K562 (cell line): ENCODE data around the gene BIRC3. TPM values are rescaled to one million over a fixed set of nuclear protein-coding genes. Genes with fewer than 3 reads are reported as not detected.
A peak's percentile ranks its signal among the peaks of the same experiment; 100 is the strongest.

Source experiments
- ATAC-seq: fragments of 200-7000 bp; cut with Tn5 transposase; 3 replicates; pipeline ENCODE4 v1.9.1; 2020; ENCODE audit warnings: moderate library complexity
- BruUV-seq: library from RNA; stranded (reverse); fragments of 400-500 nt; replicated peaks from 2 replicates; lab custom pipeline; 2021; lab: Mats Ljungman, UMichigan
- CTCF ChIA-PET: fragments of 300-600 bp; formaldehyde crosslinking; extraction: SDS; loops from one replicate; lab custom pipeline; 2021; ENCODE audit warnings: low intra/inter-chr PET ratio; lab: Yijun Ruan, JAX
- POLR2A ChIA-PET: fragments of 300-600, 350-650 bp; sonication (Branson Sonifier 250); formaldehyde crosslinking; extraction: SDS; loops from one replicate; lab custom pipeline; 2021; ENCODE audit warnings: antibody characterized with exemption, inconsistent platforms; lab: Yijun Ruan, JAX
- DNase-seq, 4 experiments: peaks; one replicate each; pipeline versions ENCODE4 v3.0.0 to v3.0.0-alpha.2; 2011 to 2018; ENCODE audit warnings: low spot score in 3 of 4, mixed read lengths in 3 of 4; ENCODE audit errors: extremely low read depth in 1 of 4
- FAIRE-seq: peaks from 2 replicates; lab custom pipeline; 2011; peaks lifted over from hg19 to GRCh38; lab: Jason Lieb, UNC
- H2AFZ ChIP-seq: 2 replicates; pipeline ENCODE4 v1.6.0; 2011; ENCODE audit warnings: low read depth, low read length, control low read depth, inconsistent platforms
- H3K27ac ChIP-seq: fragments of 200-600 bp; 3 replicates; pipeline ENCODE4 v1.8.0; 2011; ENCODE audit warnings: low read depth, mild to moderate bottlenecking, control low read depth, inconsistent platforms, low read length, moderate library complexity, mixed read lengths; ENCODE audit errors: extremely low read depth
- H3K27me3 ChIP-seq, 2 experiments: fragments of 300-600 bp in 1 of 2; 2 replicates in 1 of 2; 3 replicates in 1 of 2; pipeline versions ENCODE4 v1.6.0 to v1.8.0; 2011; ENCODE audit warnings: inconsistent platforms in 2 of 2, low read length in 2 of 2, mild to moderate bottlenecking in 1 of 2, mixed read lengths in 1 of 2, moderate library complexity in 1 of 2; ENCODE audit not compliant: control insufficient read depth in 2 of 2, insufficient read depth in 2 of 2
- H3K36me3 ChIP-seq: fragments of 300-600 bp; 3 replicates; pipeline ENCODE4 v1.8.0; 2011; ENCODE audit warnings: mild to moderate bottlenecking, low read length, inconsistent platforms; ENCODE audit not compliant: control insufficient read depth, insufficient read depth
- H3K4me1 ChIP-seq, 2 experiments: fragments of 200-600 bp in 1 of 2; replicated peaks in 1 of 2; 2 replicates in 1 of 2; 3 replicates in 1 of 2; pipeline versions ENCODE4 v1.5.1 to v1.8.0; 2011; ENCODE audit warnings: inconsistent platforms in 2 of 2, low read length in 2 of 2, mild to moderate bottlenecking in 1 of 2, mixed read lengths in 1 of 2, moderate library complexity in 1 of 2; ENCODE audit not compliant: control insufficient read depth in 2 of 2, insufficient read depth in 2 of 2
- H3K4me2 ChIP-seq: 2 replicates; pipeline ENCODE4 v1.6.1; 2011; ENCODE audit warnings: low read length, control low read depth, inconsistent platforms, mixed read lengths; ENCODE audit not compliant: insufficient read depth
- H3K4me3 ChIP-seq: fragments of 200-600 bp; sonication (generic), shearing (Covaris generic); 2 replicates; pipeline ENCODE4 v1.5.1; 2016; ENCODE audit warnings: control low read depth, inconsistent platforms
- H3K79me2 ChIP-seq: fragments of 200-600 bp; 3 replicates; pipeline ENCODE4 v1.8.0; 2011; ENCODE audit warnings: low read length, inconsistent platforms; ENCODE audit not compliant: control insufficient read depth, insufficient read depth
- H3K9ac ChIP-seq, 2 experiments: 2 replicates each; pipeline versions ENCODE4 v1.6.0 to v1.6.1; 2011; ENCODE audit warnings: low read depth in 2 of 2, low read length in 2 of 2, control low read depth in 1 of 2, inconsistent platforms in 1 of 2, mild to moderate bottlenecking in 1 of 2, mixed read lengths in 1 of 2; ENCODE audit not compliant: insufficient read depth in 1 of 2
- H3K9me1 ChIP-seq: one replicate; pipeline ENCODE4 v1.6.0; 2011; ENCODE audit warnings: inconsistent platforms, mild to moderate bottlenecking, low read length, moderate library complexity; ENCODE audit not compliant: control insufficient read depth, insufficient read depth
- H3K9me3 ChIP-seq: replicated peaks from 2 replicates; pipeline ENCODE4 v1.5.1; 2011; ENCODE audit warnings: low read depth, low read length, inconsistent platforms; ENCODE audit not compliant: control insufficient read depth, insufficient read depth
- H4K20me1 ChIP-seq: replicated peaks from 2 replicates; pipeline ENCODE4 v1.6.1; 2011; ENCODE audit warnings: low read length, inconsistent platforms, mixed read lengths; ENCODE audit not compliant: control insufficient read depth, insufficient read depth
- FOXP1 ChIP-seq: sonication (generic); formaldehyde crosslinking; IDR thresholded peaks from 2 replicates; pipeline ENCODE4 v1.8.0; 2022; ENCODE audit warnings: mild to moderate bottlenecking, missing genetic modification reagents
- GABPB2 ChIP-seq: fragments of 250-450 bp; sonication (Bioruptor Pico); conservative IDR thresholded peaks from 2 replicates; pipeline ENCODE4 v1.5.1; 2021; ENCODE audit warnings: mild to moderate bottlenecking
- HDAC3 ChIP-seq: fragments of 450-650 bp; IDR thresholded peaks from 2 replicates; pipeline ENCODE4 v1.6.1; 2018; ENCODE audit warnings: borderline replicate concordance, mild to moderate bottlenecking, moderate library complexity; ENCODE audit not compliant: partially characterized antibody
- KLF13 ChIP-seq: fragments of 450-650 bp; IDR thresholded peaks from 2 replicates; pipeline ENCODE4 v1.6.1; 2016; ENCODE audit warnings: missing genetic modification characterization, low read depth, mild to moderate bottlenecking, missing compliant biosample characterization, moderate library complexity, borderline replicate concordance
- NCOA1 ChIP-seq: fragments of 450-650 bp; IDR thresholded peaks from 2 replicates; pipeline ENCODE4 v1.6.1; 2016; ENCODE audit warnings: low read depth
- NR1H2 ChIP-seq: sonication (generic); formaldehyde crosslinking; IDR thresholded peaks from 2 replicates; pipeline ENCODE4 v1.4.0; 2020; ENCODE audit warnings: mild to moderate bottlenecking, missing genetic modification reagents
- PHB2 ChIP-seq: fragments of 450-650 bp; IDR thresholded peaks from 2 replicates; pipeline ENCODE4 v1.6.1; 2017; ENCODE audit warnings: low read depth
- POLR2AphosphoS2 ChIP-seq: IDR thresholded peaks from 2 replicates; pipeline ENCODE4 v1.6.1; 2012; ENCODE audit warnings: low read length, improper control_type of control experiment
- PTBP1 ChIP-seq: fragments of 200-400 bp; formaldehyde crosslinking; IDR thresholded peaks from 2 replicates; pipeline ENCODE4 v1.6.1; 2017; ENCODE audit warnings: low read depth, low read length
- PTRF ChIP-seq: fragments of 450-650 bp; IDR thresholded peaks from 2 replicates; pipeline ENCODE4 v1.6.1; 2016; ENCODE audit warnings: mild to moderate bottlenecking, missing genetic modification characterization, missing compliant biosample characterization
- RBM39 ChIP-seq: fragments of 200-400 bp; formaldehyde crosslinking; optimal IDR thresholded peaks from 2 replicates; pipeline ENCODE3; 2018; ENCODE audit warnings: low read depth, low read length
- RUNX1 ChIP-seq: sonication (generic); IDR thresholded peaks from 2 replicates; pipeline ENCODE4 v1.6.1; 2016; ENCODE audit warnings: antibody characterized with exemption, low read depth
- SMC3 ChIP-seq: conservative IDR thresholded peaks from 2 replicates; pipeline ENCODE4 v1.6.1; 2011; ENCODE audit warnings: low read depth, low read length, improper control_type of control experiment; ENCODE audit not compliant: insufficient read depth
- STAT5B ChIP-seq: fragments of 250-450 bp; sonication (Bioruptor Pico); IDR thresholded peaks from 2 replicates; pipeline ENCODE4 v1.8.0; 2021; ENCODE audit warnings: mild to moderate bottlenecking, inconsistent platforms
- TOE1 ChIP-seq, 2 experiments: fragments of 450-650 bp in 1 of 2; sonication (generic) in 1 of 2; formaldehyde crosslinking in 1 of 2; IDR thresholded peaks; 2 replicates each; pipeline versions ENCODE4 v1.7.1 to v1.8.0; 2016 to 2022; ENCODE audit warnings: borderline replicate concordance in 2 of 2, mild to moderate bottlenecking in 2 of 2, antibody characterized with exemption in 1 of 2, inconsistent platforms in 1 of 2, low read depth in 1 of 2, missing genetic modification reagents in 1 of 2, moderate library complexity in 1 of 2
- WGBS: fragments of 100-300 bp; shearing (Covaris generic); methylation state at CpG from one replicate; pipeline ENCODE4 v1.1.6; 2016; ENCODE audit warnings: low coverage, mixed read lengths; ENCODE audit not compliant: insufficient coverage; ENCODE audit errors: missing lambda C conversion rate; 5-methylcytosine and 5-hydroxymethylcytosine counted together
- in situ Hi-C: fragments of 300-500 bp; cut with MboI; formaldehyde crosslinking; loops from 4 replicates; pipeline ENCODE4 v1.15.0; 2018; ENCODE audit warnings: inconsistent platforms, mixed read lengths
- intact Hi-C: fragments of 100-400 bp; cut with micrococcal nuclease; formaldehyde crosslinking; loops from 2 replicates; pipeline ENCODE4 v1.14.2; 2022
- polyA plus RNA-seq, 8 experiments: library from polyadenylated mRNA; depleted of rRNA in 4 of 8; stranded (reverse) in 5 of 8; unstranded in 3 of 8; fragments of >200 nt; fragmentation: Nextera tagmentation in 2 of 8; fragmentation: Illumina TruSeq in 1 of 8; extraction: Ambion mirVana in 2 of 8; extraction: Trizol in 1 of 8; gene quantifications; 2 replicates each; pipeline versions ENCODE4 v1.2.1 to v1.2.3, GENCODE V29; 2011 to 2014; ENCODE audit warnings: inconsistent platforms in 1 of 8, missing spikeins in 1 of 8
- total RNA-seq, 7 experiments: library from RNA; depleted of rRNA in 6 of 7; stranded (reverse); fragments of >200 nt in 6 of 7; fragmentation: Illumina TruSeq in 2 of 7; extraction: Trizol in 2 of 7; gene quantifications; 2 replicates each; pipeline versions ENCODE4 v1.2.1 to v1.2.3, GENCODE V29; 2011 to 2021; ENCODE audit warnings: low replicate concordance in 1 of 7
- TF ChIP-seq, protein P1 (sequence below), 2 experiments: fragments of 200-800 bp in 1 of 2; sonication (Bioruptor generic) in 1 of 2; sonication (generic) in 1 of 2; formaldehyde crosslinking in 1 of 2; IDR thresholded peaks in 1 of 2; conservative IDR thresholded peaks in 1 of 2; 2 replicates each; pipeline versions ENCODE4 v1.5.0 to v1.6.1; 2016 to 2020; ENCODE audit warnings: missing compliant biosample characterization in 1 of 2, missing genetic modification characterization in 1 of 2, missing genetic modification reagents in 1 of 2
- TF ChIP-seq, protein P2 (sequence below): fragments of 250-450 bp; sonication (Bioruptor Pico); IDR thresholded peaks from 2 replicates; pipeline ENCODE4 v1.5.1; 2021; ENCODE audit warnings: mild to moderate bottlenecking
- TF ChIP-seq, protein P3 (sequence below): sonication (generic); formaldehyde crosslinking; IDR thresholded peaks from 2 replicates; pipeline ENCODE4 v1.4.0; 2020; ENCODE audit warnings: mild to moderate bottlenecking, missing genetic modification reagents

Gene BIRC3
- total and polyA plus RNA-seq, 9 of the 15 experiments (the other 6 are each of a cell fraction or from before 2014, with no cell fraction given), result 0.08 to 0.42 (median 0.18) TPM

DNA sequence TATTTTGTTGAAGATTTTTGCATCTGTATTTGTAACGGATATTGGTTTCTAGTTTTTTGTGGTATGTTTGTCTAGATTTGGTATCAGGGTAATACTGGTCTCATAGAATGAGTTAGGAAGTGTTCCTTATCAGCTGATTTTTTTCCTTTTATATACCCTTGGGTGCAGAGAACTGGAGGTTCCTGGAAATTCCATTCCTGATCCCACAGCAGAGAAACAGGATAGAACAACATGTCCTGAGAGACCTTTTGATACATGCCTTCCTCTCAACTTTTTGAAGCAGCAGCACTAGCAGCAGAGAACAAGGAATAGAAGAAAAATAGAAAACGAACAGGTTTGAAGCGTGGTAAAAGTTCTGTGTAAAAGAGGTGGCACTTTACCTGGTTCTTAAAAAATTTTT lies 66.6 kb downstream of the BIRC3 start:
- in situ Hi-C loops (no loop called here), intact Hi-C loops (loop anchor here (2.0 kb wide), 1 partner anchor 37 kb away; the partner anchor contains the start of gene BIRC2)
- Histone ChIP-seq H3K4me3 (no peak overlapping the region), H3K9me1 (no peaks in the 10 kb centered on the region), H3K36me3 (peaks cover 24% of the 10 kb centered on the region), H3K4me2 (no peak overlapping the region), H3K27me3 (no peaks in the 10 kb centered on the region), H3K79me2 (no peaks in the 10 kb centered on the region), H3K9me3 (0 out of 2 replicates have a peak, but pooled peaks cover 3% of the 10 kb centered on the region), H4K20me1 (no peaks in the 10 kb centered on the region), H2AFZ (0 out of 2 replicates have a peak overlapping the region, but pooled peaks have one; percentile 1), H3K27ac (peak overlapping the region; percentile 76; the same call in 2 of the 3 replicates), H3K4me1 (peaks cover 12 to 39% of the 10 kb centered on the region in 2 experiments; a peak in 4 of 5 replicates), H3K9ac (peak overlapping the region in 1 of 2 experiments; percentile 34; a peak in 1 of 4 replicates)
- ATAC-seq (no peak), DNase-seq (no peak), FAIRE-seq (no peak)
- ChIA-PET POLR2A (interaction anchor here (0.7 to 1.6 kb wide), 2 partner anchors 33 to 42 kb away, joined by 4 read pairs; no protein-coding TSS in a partner anchor), CTCF (no interaction called here)
- WGBS, result 52% methylated on average over 3 of the region's 3 CpGs
- TF ChIP-seq PTRF (tag), result no peak
- no peak for TF ChIP-seq FOXP1
- no peak for TF ChIP-seq SMC3
- TF ChIP-seq, protein P1, sequence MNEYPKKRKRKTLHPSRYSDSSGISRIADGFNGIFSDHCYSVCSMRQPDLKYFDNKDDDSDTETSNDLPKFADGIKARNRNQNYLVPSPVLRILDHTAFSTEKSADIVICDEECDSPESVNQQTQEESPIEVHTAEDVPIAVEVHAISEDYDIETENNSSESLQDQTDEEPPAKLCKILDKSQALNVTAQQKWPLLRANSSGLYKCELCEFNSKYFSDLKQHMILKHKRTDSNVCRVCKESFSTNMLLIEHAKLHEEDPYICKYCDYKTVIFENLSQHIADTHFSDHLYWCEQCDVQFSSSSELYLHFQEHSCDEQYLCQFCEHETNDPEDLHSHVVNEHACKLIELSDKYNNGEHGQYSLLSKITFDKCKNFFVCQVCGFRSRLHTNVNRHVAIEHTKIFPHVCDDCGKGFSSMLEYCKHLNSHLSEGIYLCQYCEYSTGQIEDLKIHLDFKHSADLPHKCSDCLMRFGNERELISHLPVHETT (CRISPR knock-in tag; conservative IDR thresholded peaks at IDR 0.05 in 1 of 2, IDR thresholded peaks at IDR 0.05 in 1 of 2), result no peak
- no peak for TF ChIP-seq NR1H2 (CRISPR knock-in tag)
- TF ChIP-seq PTBP1, result no peak
- no peak for TF ChIP-seq TOE1 (IDR thresholded peaks at IDR 0.05; ENCODE audit: borderline replicate concordance)
- no peak for TF ChIP-seq TOE1 (CRISPR knock-in tag; IDR thresholded peaks at IDR 0.05; ENCODE audit: borderline replicate concordance, low read depth)
- no peak for TF ChIP-seq POLR2AphosphoS2
- no peak for TF ChIP-seq KLF13 (tag)
- TF ChIP-seq, protein P2, sequence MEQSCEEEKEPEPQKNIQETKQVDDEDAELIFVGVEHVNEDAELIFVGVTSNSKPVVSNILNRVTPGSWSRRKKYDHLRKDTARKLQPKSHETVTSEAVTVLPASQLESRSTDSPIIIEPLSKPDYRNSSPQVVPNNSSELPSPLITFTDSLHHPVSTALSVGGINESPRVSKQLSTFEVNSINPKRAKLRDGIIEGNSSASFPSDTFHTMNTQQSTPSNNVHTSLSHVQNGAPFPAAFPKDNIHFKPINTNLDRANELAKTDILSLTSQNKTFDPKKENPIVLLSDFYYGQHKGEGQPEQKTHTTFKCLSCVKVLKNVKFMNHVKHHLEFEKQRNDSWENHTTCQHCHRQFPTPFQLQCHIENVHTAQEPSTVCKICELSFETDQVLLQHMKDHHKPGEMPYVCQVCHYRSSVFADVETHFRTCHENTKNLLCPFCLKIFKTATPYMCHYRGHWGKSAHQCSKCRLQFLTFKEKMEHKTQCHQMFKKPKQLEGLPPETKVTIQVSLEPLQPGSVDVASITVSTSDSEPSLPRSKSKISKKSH, result no peak
- TF ChIP-seq, protein P3, sequence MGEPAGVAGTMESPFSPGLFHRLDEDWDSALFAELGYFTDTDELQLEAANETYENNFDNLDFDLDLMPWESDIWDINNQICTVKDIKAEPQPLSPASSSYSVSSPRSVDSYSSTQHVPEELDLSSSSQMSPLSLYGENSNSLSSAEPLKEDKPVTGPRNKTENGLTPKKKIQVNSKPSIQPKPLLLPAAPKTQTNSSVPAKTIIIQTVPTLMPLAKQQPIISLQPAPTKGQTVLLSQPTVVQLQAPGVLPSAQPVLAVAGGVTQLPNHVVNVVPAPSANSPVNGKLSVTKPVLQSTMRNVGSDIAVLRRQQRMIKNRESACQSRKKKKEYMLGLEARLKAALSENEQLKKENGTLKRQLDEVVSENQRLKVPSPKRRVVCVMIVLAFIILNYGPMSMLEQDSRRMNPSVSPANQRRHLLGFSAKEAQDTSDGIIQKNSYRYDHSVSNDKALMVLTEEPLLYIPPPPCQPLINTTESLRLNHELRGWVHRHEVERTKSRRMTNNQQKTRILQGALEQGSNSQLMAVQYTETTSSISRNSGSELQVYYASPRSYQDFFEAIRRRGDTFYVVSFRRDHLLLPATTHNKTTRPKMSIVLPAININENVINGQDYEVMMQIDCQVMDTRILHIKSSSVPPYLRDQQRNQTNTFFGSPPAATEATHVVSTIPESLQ (CRISPR knock-in tag), result no peak
- no peak for TF ChIP-seq STAT5B (CRISPR knock-in tag)
- no peak for TF ChIP-seq GABPB2
- no peak for TF ChIP-seq RUNX1
- TF ChIP-seq HDAC3, result no peak
- TF ChIP-seq RBM39, result no peak
- no peak for TF ChIP-seq NCOA1
- TF ChIP-seq PHB2, result no peak
- BruUV-seq, result no TSS peak
